NCI-H2107 (cell line): Measurements from ENCODE around the gene NCOA3.

Experiments
- DNase-seq: peaks from one replicate; lab custom pipeline; 2025; lab: John Stamatoyannopoulos, UW

NCOA3 gene

DNA sequence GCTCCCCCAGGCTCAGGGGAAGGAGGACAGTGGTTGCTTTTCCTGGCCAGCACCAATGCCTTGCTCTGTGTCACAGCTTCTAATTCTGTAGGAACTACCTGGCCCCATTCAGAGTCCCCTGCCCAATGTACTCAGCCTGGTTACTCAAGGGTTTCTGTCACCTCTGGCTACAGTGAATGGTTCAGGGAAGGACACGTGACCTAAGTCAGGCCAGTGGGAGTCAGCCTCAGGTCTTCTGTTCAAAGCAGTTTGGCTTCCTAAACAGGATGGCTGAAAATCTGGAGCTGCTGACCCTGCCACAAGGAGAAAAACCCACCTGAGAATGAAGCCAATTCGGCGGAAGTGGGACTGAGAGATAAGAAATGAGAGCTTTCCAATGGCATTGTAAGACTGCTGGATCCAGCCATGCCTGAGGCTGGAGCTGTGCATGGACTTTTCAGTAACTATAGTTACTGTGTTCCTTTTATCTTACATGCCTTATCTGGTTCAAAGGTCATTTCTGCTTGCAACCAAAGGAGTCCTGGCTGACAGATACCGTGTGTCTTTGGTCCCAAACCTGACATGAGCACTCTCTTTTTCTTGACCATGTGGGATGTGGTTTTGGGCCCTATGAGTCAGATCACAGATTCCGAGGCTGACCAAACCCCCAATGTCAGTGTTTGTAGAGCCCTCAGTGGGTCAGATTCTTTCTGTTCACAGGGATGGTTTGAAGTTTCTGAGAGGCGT is 179.3 kb downstream of the NCOA3 start:
- no peak for DNase-seq

DNA sequence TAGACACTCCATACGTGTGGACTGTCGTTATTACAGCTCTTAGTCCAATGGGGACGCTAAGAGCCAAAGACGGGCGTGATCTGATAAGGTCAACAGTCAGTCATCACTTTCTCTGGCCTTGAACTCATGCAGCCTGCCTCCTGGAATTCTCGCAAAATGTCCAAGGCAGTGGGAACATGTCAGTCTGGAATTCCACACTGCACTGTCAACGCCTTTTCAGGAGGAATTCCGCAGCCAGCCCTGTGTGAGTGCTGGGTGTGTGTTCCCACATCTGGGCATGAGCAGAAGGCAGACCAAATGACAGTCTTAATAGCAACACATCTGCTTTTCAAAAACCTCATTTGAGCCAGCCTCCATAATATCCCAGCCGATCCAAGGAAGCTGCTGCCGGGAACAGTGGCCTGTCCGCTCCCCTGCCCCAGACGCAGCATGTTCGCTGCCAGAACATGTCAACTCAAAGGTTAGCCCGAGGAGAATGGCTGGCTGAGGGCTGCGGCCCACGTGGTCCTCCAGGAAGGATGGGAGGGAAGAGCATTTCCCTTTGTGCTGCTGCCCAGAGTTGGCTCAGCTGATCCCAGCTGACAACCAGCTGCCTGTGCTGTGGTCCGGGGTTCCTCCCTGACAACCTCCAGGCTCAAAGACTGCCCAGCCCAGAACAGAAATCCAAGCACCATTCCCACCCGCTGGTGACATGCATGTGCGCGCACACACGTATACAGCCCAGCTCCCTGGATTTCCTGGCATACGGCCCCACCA is 180.5 kb downstream of the NCOA3 start:
- no peak for DNase-seq

DNA sequence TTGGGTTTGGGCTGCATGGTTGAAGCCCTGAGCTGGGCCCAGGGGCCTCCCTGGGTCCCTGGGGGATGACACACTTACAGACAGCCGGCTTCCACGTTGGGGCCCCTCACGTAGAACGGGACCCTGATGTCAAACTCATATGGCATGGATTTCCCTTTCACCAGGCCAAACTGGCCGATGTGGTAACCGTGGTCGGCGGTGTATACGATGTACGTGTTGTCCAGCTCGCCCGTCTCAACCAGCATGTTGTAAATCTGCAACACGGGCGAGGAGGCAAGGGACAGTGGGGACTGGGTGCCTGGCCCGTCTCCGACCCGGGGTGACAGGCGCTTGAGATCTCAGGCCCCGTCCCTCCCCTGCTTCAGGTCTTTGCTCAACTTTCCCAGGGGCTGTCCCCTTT is 181.2 kb downstream of the NCOA3 start:
- DNase-seq, result no peak

GRCh38 chr20:47684306-47685080 is 182.8 kb downstream of the NCOA3 start:
- no peak for DNase-seq

- DNase-seq, result no peak
Measured at GRCh38 chr20:47686545-47686944, 184.9 kb downstream of the NCOA3 start.

GRCh38 chr20:47687095-47687987 is 185.7 kb downstream of the NCOA3 start:
- DNase-seq, result no peak

DNA sequence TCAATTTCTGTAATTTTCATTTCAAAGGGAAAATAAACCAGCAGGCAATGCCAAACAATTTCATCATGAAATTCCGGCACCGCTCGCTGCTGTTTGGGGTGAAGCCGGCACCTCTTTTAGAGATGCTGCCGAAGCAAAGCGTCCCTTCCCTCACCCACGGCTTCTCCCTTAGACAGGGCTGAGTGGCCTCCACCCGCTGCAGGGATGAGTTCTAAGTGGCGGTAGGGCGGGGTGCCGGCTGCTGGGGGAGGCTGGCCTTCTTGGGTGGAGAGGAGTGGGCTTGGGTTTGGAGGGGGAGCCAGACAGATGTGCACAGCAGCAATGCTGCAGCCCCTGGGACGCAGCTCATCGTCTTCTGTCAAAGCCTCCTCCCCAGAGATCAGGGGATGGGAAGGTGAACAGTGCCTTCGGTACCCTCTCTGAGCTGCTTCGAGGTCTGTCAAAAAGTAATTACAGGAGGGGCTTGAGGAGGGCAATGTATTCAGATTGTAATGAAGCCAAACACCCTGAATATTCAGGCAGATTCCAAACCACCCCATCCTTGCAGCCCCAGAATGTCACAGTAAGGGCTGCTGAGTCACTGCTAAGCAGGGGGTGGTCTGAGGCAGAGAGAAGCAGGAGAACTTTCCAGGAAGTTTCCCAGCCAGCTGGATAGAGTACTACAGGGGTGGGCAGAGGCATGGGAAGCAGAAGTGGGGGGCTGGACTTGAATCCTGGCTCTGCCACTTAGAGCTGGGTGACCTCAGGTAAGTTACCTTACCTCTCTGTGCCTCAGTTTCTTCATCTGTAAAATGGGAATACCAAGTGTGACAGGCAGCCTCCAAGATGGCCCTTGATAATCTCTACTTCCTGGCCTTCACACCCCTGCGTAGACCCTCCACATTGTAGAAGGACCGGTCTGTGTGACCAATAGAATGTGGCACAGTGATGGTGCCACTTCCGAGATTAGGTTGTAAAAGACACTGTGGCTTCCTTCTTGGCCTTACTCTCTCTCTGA is 187.0 kb downstream of the NCOA3 start:
- no peak for DNase-seq

- no peak for DNase-seq
Measured at GRCh38 chr20:47689731-47690130, 188.0 kb downstream of the NCOA3 start.

DNA sequence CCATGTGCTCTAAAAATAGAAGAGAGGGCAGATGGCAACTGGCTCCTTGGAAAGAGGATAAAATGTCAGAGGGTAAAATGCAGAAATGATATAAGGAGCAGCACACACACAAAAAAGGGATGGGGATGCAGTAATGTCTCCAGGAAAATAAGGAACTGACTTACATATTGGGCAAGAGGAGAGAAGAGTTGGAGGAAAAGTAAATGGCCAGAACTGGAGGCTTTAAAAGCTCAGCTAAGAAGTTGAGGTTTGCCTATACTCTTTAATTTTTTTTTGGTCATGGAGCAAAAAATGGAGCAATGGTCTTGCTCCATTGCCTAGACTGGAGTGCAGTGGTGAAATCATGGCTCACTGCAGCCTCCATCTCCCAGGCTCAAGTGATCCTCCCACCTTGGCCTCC is 189.9 kb downstream of the NCOA3 start:
- no peak for DNase-seq

DNA sequence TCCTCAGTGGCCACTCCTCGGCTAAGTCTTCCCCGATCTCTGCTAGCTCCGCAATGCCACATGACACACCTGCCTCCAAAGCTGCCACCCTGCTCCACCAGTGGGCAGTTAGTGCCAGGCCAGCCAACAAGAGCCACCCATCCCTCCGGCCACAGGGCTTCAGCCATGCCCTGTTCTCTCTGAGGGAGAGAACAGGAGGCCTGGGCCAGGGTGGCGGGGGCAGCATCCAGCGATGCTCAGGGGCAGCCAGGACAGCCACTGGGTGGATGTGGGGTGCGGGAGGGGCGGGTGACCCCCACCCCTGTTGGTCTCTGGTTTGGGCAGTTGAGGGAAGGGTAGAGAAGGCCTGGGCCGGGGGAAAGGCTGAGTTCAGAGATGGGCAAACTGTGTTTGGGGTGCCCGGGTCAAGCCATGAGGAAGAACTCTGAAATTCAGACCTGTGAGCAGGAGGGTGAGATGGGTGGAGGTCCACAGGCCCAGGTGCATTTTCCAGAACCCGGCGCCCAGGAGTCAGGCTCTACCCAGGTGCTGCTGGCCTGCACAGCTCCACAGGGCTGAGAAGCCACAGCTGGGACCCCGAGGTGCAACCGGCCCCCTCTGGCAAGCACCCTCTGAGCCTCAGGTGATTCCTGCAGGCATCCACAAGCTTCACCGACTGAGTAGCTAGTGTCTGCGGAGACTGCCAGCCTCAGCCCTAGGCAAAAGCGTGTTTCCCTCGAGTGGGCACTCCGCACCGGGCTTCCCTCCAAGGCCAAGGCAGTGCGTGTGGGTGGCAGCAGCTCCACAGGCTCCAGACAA is 192.5 kb downstream of the NCOA3 start:
- DNase-seq, result no peak

GRCh38 chr20:47696856-47697255 is 195.2 kb downstream of the NCOA3 start:
- DNase-seq, result no peak

GRCh38 chr20:47698142-47698541 is 196.5 kb downstream of the NCOA3 start:
- no peak for DNase-seq

- no peak for DNase-seq
Measured at GRCh38 chr20:47699818-47700217, 198.1 kb downstream of the NCOA3 start.

DNA sequence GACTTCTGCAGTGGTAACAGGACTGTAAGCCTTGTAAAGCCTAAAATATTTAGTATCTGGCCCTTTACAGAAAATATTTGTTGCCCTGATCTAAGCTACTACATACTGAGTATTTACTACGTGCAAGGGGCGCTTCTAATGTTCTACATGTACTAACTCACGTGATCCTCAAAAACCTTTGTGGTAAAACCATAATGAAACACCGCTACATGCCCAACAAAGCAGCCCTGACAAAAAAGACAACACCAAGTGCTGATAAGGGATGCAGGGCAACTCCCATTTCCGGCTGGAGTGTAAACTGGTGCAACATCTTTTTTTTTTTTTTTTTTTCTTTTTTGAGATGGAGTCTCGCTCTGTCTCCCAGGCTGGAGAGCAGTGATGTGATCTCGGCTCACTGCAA is 198.6 kb downstream of the NCOA3 start:
- DNase-seq, result no peak

DNA sequence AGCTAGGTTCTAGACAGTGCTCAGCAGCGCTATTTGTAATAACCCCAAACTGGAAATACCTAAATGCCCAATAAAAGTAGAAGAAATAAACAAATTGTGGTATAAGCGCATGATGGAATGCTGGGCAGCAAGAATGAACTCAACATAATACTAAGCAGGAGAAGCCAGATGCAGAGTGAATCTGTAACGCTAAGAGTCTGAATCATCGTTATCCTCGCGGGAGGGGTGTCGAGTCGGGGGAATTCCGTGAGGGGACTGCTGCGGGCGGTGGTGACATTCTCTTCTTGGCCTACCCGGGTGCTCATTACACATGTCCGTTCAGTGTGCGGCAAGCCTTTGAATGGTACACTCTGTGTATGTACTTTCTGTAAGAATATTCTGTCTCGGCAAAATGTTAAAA is 199.9 kb downstream of the NCOA3 start:
- DNase-seq, result no peak

DNA sequence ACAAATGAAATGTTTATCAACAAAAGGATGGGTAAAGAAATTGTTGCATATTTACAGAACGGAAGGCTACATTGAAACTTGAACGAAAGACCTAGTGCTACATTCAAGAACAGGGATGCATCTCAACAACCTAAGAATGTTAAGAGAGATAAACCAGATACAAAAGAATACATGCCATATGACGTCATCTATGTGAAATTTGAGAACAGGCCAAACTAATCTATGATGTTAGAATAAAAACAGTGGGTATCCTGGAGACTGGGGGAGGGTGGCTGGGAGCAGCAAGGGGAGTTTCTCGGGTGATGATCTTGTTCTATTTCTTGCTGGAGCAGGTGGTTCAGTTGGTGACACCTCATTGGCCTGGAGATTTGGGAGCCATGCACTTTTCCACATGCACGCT is 202.1 kb downstream of the NCOA3 start:
- DNase-seq, result no peak

DNA sequence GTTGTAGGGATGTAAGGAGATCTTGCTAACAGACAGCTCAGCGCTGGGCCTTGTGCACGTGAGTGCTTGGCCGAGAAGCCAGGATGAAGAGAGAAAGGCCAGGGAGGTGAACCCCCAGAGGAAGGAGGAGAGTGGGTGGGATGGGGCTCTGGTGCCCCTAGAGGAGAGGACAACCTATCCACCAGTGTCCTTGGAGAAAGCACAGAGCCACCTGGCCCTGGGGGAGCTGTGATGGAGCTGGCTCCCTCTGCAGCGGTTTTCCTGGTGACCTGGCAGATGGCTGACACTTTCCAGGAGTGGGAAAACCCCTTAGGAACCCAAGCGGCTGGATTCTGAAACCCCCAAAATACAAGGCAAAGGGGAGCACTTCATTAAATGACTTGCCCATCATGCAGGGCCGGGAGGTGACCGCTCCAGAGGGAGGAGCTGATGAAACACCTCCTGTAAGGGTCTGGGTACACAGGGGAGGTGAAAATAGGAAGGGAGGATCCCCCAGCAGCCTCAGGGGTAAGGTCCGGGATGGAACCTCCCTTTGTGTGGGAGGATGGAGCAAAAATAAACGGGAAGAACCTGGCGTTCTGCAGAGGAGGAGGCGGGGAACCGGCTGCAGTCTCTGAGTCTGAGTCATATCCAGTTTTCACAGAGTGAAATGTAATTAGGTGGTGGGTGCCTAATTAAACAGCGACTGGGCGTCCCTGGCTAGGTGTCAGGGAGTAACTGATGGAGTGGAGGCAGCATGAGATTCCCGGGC is 203.2 kb downstream of the NCOA3 start:
- DNase-seq, result no peak

GRCh38 chr20:47705497-47705856 is 203.8 kb downstream of the NCOA3 start:
- no peak for DNase-seq

DNA sequence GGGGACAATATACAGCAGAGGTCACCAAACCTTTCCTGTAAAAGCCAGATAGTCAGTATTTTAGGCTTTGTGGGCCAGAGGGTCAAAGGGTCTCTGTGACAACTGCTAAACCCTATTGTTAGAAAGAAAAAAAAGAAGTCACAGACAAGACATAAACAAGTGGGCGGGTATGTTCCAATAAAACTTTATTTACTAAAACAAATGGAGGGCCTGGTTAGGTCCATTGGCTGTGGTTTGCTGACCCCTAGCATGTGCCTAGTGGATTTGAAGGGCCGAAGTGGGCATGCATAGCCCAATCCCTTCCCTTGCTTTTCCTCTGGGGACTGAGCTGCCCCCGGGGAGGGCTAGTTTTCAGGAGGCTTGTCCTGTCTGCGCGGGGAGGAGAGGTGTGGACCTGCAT is 204.7 kb downstream of the NCOA3 start:
- DNase-seq, result no peak
